A673 (cell line): ENCODE data around the gene SLC35A3.

Experiments
- EZH2 ChIP-seq: fragments of 200-600 bp; sonication (generic); IDR thresholded peaks from 2 replicates; pipeline ENCODE4 v1.6.1; 2017; ENCODE audit warnings: borderline replicate concordance, low read depth, mild to moderate bottlenecking, mixed read lengths, antibody characterized with exemption, low read length; ENCODE audit not compliant: poor library complexity, severe bottlenecking
- TF ChIP-seq, protein P1 (sequence below): fragments of 300-800, 200-600 bp; sonication (generic); conservative IDR thresholded peaks from 2 replicates; pipeline ENCODE4 v1.5.1; 2017; ENCODE audit warnings: low read depth, mild to moderate bottlenecking, antibody characterized with exemption, low read length, moderate library complexity, mixed read lengths

- TF ChIP-seq, protein P1, sequence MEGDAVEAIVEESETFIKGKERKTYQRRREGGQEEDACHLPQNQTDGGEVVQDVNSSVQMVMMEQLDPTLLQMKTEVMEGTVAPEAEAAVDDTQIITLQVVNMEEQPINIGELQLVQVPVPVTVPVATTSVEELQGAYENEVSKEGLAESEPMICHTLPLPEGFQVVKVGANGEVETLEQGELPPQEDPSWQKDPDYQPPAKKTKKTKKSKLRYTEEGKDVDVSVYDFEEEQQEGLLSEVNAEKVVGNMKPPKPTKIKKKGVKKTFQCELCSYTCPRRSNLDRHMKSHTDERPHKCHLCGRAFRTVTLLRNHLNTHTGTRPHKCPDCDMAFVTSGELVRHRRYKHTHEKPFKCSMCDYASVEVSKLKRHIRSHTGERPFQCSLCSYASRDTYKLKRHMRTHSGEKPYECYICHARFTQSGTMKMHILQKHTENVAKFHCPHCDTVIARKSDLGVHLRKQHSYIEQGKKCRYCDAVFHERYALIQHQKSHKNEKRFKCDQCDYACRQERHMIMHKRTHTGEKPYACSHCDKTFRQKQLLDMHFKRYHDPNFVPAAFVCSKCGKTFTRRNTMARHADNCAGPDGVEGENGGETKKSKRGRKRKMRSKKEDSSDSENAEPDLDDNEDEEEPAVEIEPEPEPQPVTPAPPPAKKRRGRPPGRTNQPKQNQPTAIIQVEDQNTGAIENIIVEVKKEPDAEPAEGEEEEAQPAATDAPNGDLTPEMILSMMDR, result no peak
- TF ChIP-seq EZH2, result no peak
Measured at GRCh38 chr1:99963041-99963795, 6.6 kb upstream of the SLC35A3 start.
